HG02642 (cell line): ENCODE data around the gene RAB11FIP5.

Experiments
- ATAC-seq: cut with Tn5 transposase; IDR thresholded peaks from one replicate; pipeline ENCODE4 v1.9.1; 2021; ENCODE audit warnings: mild to moderate bottlenecking; ENCODE audit not compliant: unreplicated experiment, poor library complexity

The RAB11FIP5 gene

GRCh38 chr2:73085691-73086090, 27.1 kb downstream of the RAB11FIP5 start:
- peak; percentile 84 for ATAC-seq

DNA sequence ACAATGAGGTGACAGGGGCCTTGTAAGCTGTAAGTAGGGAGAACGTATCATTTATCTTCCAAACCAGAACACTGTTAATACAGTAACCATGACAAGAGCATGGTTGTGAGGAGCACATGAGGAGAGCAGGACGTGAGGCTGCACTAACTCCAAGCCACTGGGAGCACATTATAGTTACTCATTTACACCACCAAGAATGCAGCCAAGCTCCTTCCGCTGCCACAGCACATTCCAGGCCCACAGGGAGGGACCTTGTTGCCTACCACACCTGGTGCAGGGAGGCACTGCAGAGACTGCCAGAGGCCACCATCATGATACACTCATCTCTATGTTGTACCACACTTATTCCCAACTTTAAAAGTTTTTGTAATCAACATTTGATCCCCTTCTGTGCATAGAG, 27.8 kb downstream of the RAB11FIP5 start:
- ATAC-seq: no peak

DNA sequence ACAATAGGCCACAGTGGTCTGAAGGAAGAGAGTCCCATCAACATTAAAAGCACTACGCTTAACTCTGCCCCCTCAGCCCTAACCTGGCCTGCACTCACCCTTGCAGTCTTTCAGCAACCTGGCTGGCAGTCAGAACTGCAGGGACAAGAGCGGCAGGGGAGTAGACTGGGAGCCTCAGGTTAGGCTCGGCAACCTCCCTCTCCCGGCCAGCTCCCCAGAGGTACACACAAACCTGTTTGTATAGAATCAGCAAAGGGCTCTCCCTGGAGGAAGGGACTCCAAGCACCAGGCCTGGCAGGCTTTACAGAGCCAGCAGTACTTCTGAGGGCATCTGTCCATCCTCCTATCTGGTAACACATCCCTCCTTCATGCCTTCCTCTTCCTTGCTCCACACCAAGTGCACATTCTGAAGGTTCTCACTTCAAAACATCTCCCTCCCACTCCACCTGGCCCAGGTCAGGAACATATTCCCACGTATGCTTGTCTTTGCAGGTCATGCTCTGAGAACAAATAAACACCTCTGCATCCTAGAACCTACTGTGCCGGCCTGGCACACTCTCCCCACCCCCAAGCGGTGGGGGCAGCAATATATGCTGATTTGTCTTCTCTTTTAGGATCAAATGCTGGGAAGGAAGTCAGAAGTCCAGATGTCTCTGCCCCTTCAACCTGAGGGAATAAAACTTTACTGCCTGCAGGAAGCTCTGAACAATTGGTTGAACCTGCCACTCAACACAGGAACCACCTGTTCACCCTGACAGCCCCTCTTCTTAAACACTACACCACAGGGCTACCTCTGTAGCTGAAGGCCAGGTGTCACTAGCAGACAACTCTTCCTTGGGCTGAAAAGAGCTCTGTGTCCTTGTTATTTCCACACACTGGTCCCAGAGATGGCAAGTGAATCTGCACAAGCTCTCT, 28.6 kb downstream of the RAB11FIP5 start:
- no peak for ATAC-seq

GRCh38 chr2:73082523-73083410, 30.0 kb downstream of the RAB11FIP5 start:
- ATAC-seq: no peak

DNA sequence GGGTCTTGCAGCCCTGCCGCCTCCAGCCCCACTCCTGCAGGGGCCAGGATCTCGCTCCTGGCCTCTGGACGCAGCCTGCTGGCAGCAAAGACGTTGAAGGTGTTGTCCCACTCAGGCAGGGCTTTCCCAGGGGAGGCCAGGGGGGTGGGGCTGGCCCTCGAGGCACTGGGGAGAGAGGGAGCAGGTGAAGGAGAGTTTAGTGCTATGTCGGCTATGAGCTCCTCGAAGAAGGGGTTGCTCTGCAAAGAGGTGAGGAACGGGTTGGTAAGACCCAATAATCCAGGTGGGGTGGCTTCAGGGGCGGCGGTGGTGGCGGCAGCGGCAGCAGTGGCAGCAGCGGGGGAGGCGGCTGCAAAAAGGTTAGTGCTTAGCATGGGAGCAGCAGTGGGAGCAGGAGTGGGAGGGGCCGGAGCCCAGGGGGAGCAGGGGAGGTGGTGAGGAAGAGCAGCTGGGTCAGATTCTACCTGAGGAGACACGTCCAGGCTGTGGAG, 31.5 kb downstream of the RAB11FIP5 start:
- no peak for ATAC-seq

- ATAC-seq: no peak
Measured at GRCh38 chr2:73080321-73081131, 32.2 kb downstream of the RAB11FIP5 start.

DNA sequence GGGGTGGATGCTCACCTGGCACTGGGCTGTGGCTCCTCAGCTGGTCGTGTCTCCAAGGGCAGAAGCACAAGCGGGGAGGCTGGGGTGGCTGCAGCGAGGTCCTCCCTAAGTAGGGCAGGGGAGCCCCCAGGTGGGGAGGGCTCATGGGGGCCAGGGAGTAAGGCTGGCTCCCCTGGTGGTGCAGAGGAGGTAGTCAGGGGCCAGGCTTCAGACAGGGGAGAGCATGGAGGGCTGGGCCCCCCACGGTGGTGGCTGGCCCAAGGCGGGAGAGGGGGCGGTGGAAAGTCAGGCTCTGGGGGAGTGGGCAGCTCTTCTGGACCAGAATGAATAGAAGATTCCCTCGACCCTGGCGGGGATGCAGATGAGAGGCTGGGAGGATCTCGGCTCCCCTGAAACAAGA, 33.1 kb downstream of the RAB11FIP5 start:
- no peak for ATAC-seq

DNA sequence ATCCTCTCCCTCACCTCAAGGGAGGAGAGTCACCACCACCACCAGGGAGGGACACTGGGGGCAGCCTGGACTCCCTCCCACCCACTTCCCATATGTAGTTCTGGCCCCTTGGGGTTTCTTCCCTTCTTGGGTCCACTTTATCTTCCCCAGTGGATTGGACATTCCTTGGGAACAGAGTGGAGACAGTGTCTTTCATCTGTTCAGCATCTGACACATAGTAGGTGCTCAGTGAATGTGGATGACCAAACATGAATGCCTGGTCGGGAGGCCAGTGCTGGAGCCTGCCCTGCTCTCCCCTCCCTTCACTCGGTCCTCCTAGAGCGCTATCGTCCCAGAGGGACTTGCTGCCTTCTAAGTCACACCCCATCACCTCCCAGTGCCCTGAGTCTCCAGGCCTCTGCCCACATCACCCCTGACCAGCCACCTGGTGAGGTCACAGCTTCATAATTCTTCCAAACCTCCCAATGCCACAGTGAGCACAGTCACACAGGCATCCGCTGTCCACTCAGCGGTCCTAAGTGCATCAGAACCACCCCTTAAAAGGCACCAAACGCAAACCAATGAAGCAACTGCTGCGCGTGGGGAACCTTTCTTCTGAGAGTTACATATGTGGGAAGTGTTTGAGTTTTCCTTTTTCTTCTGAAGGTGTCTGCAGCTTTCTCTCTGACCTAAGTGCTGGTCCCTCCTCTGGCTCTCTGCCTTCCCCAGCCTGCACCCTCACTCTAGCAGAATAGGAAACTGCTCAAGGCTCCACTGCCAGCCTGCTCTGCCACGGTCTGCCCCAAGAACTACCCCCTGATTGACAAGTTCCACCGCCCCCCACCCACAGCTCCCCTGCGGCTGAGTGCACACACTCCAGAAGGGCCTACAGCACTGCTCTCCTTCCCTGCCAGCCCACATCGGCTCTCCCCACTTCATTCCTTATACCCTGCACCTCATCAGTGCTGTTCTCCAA, 34.0 kb downstream of the RAB11FIP5 start:
- ATAC-seq: no peak

DNA sequence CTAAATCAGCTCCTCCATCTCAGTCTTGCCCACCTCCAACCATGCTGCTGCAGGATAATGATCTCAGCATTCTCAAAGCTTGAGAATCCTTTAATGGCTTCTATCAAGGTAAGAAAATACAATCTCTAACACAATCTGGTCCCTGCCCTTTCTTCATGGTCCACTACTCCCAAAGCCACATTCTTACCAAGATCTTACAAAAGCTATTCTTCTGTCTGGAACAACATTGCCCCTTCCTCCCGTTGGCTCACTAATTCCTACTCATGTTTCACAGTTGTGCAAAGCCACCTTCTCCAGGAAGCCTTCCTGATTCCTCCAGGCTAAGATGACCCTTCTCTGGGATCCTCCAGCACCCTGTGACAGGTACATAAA, 35.3 kb downstream of the RAB11FIP5 start:
- no peak for ATAC-seq

DNA sequence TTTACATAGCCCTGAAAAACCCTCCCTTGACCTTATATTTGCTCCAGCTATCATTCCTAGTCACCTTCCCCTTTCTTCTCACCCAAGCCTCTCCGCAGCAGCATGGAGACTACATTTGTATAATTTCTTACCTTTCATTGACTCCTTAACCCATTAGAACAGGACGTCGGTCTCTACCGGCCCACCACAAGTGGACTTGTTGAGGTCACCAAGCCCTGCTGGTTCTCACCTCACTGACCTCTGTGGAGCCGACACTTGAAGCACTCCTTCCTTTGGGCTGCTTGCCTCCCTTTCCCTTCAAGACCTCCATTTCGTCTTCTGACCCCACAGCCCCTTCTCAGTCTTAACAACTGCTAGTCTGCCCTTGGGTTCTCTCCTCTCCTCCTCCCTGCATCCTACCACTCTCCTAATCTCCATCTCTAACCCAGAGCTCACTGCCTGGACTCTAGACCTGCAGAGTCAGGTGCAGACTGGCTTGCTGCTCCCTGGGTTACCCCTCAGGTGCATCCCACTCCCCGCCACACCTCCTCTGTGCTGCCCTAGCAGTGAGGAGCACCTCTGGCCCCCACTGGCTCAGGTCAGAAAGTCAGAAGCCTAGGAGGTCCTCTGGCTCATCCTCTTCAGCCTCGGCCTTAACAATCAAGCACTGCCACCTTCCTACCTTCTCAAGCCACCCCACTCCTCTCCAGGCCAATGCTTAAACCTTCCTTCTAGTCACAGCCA, 35.9 kb downstream of the RAB11FIP5 start:
- no peak for ATAC-seq

- no peak for ATAC-seq
Measured at GRCh38 chr2:73075477-73076373, 37.0 kb downstream of the RAB11FIP5 start.

GRCh38 chr2:73074110-73075069, 38.4 kb downstream of the RAB11FIP5 start:
- ATAC-seq: no peak

DNA sequence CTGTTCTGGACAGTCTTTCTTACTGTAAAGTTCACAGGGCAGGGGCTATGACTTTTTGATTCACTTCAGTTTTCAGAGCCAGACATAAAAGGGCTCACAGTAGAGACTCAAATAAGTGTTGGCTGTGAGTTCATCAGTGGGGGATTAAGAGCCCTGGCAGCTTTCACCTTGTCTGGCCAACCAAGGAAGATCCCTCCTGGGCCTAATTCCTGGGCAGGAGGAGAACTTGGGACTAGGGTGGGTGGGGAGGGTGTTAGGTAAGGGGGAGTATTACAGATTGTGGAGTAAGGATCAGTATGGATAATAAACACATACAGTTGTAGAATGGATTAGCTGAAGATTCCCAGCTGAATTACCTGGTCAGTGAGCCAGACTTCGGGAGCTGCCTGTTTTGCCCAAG, 40.3 kb downstream of the RAB11FIP5 start:
- ATAC-seq: no peak

DNA sequence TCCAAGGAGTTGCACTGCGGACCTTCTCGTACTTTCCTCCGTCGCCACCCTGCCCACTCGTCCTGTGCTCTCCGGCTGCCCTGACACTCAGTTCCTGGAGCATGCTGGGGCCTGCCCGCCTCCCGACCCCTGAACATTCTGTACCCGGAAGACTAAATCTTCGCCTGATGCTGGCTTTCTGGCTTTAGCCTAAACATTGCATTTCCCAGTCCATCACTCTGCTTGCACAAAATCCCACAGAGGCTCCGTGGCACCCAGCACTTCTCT, 40.7 kb downstream of the RAB11FIP5 start:
- ATAC-seq: peak; percentile 17

GRCh38 chr2:73071360-73072128, 41.2 kb downstream of the RAB11FIP5 start, which contains the start of gene SFXN5:
SFXN5 (minus strand) TSS chr2:73071712; CDS start chr2:73071705, 7 bp downstream.
- ATAC-seq: peak; percentile 93
